ENCODE data around the gene CHCT1.

CHCT1 gene

GRCh38 chr17:60471451-60471850 lies 49.2 kb downstream of the CHCT1 start:
- H3K27ac ChIP-seq (ENCODE audit: low read length) = no peak overlapping the region
- H2AFZ ChIP-seq (ENCODE audit: low read depth, low read length) = no peak overlapping the region
- H3K36me3 ChIP-seq (replicated peaks; ENCODE audit: low read depth, low read length) = peaks cover 16% of the 10 kb centered on the region
- no peak overlapping the region for H3K4me3 ChIP-seq (ENCODE audit: low read length)
- peaks cover 12% of the 10 kb centered on the region for H3K4me1 ChIP-seq (ENCODE audit: low read length)
- TF ChIP-seq CTCF (IDR thresholded peaks at IDR 0.05; ENCODE audit: low read depth, low read length) (no peak), EZH2phosphoT487 (IDR thresholded peaks at IDR 0.05; ENCODE audit: low read depth) (no peak)
- H3K9me3 ChIP-seq (ENCODE audit: insufficient read depth, low read length) = no peaks in the 10 kb centered on the region
- H3K79me2 ChIP-seq (ENCODE audit: low read length) = no peaks in the 10 kb centered on the region
- H3K9ac ChIP-seq (ENCODE audit: low read length) = no peak overlapping the region
- no peak overlapping the region for H3K4me2 ChIP-seq (ENCODE audit: low read length)
- H3K27me3 ChIP-seq (ENCODE audit: low read depth, low read length) = no peaks in the 10 kb centered on the region
- H4K20me1 ChIP-seq (ENCODE audit: insufficient read depth, low read length) = no peaks in the 10 kb centered on the region

DNA sequence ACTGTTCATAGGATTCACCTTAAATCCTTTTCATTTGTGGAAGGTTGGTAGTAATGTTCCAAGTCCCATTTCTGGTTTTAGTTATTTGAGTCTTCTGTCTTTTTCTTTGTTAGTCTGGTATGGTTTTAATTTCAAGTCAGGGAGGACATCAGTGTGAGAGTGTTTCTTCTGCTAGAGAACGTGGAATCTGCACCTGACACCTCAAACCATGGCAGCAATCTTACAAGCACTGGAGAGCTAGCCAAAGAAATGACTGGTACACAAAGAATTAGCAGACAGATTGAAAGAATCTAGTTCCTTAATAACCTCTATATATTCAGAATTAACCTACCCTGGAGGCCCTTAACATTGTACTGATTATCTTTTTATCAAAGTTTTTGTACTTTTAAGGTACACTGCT lies 50.2 kb downstream of the CHCT1 start:
- no peak overlapping the region for H3K27ac ChIP-seq (ENCODE audit: low read length)
- no peak overlapping the region for H3K4me3 ChIP-seq (ENCODE audit: low read length)
- H3K36me3 ChIP-seq (replicated peaks; ENCODE audit: low read depth, low read length) = peaks cover 16% of the 10 kb centered on the region
- H3K79me2 ChIP-seq (ENCODE audit: low read length) = no peaks in the 10 kb centered on the region
- TF ChIP-seq CTCF (IDR thresholded peaks at IDR 0.05; ENCODE audit: low read depth, low read length) (no peak), EZH2phosphoT487 (IDR thresholded peaks at IDR 0.05; ENCODE audit: low read depth) (no peak)
- no peaks in the 10 kb centered on the region for H3K9me3 ChIP-seq (ENCODE audit: insufficient read depth, low read length)
- H3K9ac ChIP-seq (ENCODE audit: low read length) = no peak overlapping the region
- no peak overlapping the region for H3K4me2 ChIP-seq (ENCODE audit: low read length)
- no peaks in the 10 kb centered on the region for H3K27me3 ChIP-seq (ENCODE audit: low read depth, low read length)
- H4K20me1 ChIP-seq (ENCODE audit: insufficient read depth, low read length) = no peaks in the 10 kb centered on the region
- H3K4me1 ChIP-seq (ENCODE audit: low read length) = peaks cover 12% of the 10 kb centered on the region
- H2AFZ ChIP-seq (ENCODE audit: low read depth, low read length) = no peak overlapping the region

GRCh38 chr17:60473788-60474187 lies 51.5 kb downstream of the CHCT1 start:
- Histone ChIP-seq H4K20me1 (ENCODE audit: insufficient read depth, low read length) (no peaks in the 10 kb centered on the region), H3K9me3 (ENCODE audit: insufficient read depth, low read length) (no peaks in the 10 kb centered on the region), H3K27me3 (ENCODE audit: low read depth, low read length) (no peaks in the 10 kb centered on the region), H3K27ac (ENCODE audit: low read length) (no peak overlapping the region), H3K4me3 (ENCODE audit: low read length) (no peak overlapping the region), H3K9ac (ENCODE audit: low read length) (no peak overlapping the region), H2AFZ (ENCODE audit: low read depth, low read length) (no peak overlapping the region), H3K79me2 (ENCODE audit: low read length) (no peaks in the 10 kb centered on the region), H3K4me2 (ENCODE audit: low read length) (no peak overlapping the region), H3K36me3 (replicated peaks; ENCODE audit: low read depth, low read length) (peaks cover 11% of the 10 kb centered on the region), H3K4me1 (ENCODE audit: low read length) (peaks cover 12% of the 10 kb centered on the region)
- no peak for TF ChIP-seq EZH2phosphoT487 (IDR thresholded peaks at IDR 0.05; ENCODE audit: low read depth)
- no peak for TF ChIP-seq CTCF (IDR thresholded peaks at IDR 0.05; ENCODE audit: low read depth, low read length)
